T-helper 1 cell (primary cell): Measurements from ENCODE around the gene SMNDC1.
"Not testable (repeated sequence)": the region's sequence is repeated elsewhere in the genome, so short reads cannot be mapped to it uniquely, and the experiment has no call there.

Source experiments
- DNase-seq, 5 donors: peaks; one replicate each; pipeline ENCODE4 v3.0.0-alpha.2; 2012 to 2020

Gene SMNDC1

DNA sequence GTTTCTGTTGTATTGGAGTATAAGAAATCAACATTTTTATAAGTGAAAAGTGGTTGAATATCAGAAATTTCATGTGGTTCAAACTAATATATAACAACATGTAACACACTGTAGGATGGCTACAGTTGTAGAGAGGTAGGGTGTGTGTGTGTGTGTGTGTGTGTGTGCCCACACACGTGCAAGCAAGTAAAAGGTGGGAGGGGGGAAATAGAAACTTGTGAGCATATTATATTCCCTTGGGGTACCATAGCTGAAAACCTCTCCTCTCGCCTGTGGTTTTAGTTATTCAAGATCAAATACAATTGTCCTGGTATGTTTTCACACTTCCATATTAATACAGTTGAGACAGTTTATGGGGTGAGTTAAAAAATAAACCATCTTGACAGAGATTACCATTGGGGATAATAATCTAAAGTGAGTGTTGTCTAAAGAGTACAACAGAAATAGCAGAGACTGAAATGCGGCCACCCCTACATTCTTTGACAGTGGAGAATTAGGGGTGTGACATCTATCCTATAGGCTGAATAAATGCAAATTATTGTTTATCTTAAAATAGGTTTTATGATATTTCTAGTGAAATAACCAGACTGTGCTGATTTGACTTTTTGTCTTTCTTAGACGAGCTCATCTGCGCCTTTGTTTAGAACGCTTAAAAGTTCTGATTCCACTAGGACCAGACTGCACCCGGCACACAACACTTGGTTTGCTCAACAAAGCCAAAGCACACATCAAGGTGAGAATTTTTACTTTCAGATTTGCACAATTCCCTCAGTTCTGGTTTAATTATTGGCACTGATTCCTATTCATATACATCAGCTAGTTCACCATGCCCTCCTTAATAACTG lies 25.9 kb downstream of the SMNDC1 start:
- no peak for DNase-seq

DNA sequence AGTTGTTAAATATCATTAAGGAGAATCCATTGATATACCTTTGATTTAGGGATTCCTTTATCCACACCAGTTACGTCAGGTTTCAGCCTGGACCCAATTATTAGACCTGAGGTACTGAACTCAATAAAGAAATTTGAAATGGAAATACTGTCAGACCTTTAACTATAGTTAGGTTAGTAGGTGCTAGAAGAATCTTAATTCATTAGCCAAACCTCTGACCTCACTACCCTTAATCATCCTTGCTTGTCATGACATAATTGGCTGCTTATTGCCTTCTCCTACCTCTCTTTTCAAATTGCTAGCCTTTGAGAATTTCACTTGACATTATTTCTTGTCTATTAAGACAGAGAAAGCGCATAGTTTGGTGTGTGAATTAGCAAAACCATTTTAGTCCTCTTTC lies 27.1 kb downstream of the SMNDC1 start:
- DNase-seq: no peak

DNA sequence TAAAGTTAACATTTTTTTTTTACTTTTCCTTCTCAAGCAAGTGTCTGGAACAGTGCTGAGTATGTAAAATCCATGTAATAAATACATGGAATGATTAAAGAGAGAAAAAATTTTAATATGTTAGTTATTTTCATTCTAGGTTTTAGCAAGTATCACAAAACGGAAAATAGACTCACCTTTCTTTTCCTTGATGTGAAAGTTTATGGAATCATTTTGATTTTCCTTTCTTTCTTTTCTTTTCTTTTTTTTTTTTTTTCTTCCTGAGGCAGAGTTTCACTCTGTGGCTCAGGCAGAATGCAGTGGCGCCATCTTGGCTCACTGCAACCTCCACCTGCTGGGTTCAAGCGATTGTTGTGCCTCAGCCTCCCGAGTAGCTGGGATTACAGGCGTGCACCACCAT lies 28.1 kb downstream of the SMNDC1 start:
- no peak for DNase-seq

DNA sequence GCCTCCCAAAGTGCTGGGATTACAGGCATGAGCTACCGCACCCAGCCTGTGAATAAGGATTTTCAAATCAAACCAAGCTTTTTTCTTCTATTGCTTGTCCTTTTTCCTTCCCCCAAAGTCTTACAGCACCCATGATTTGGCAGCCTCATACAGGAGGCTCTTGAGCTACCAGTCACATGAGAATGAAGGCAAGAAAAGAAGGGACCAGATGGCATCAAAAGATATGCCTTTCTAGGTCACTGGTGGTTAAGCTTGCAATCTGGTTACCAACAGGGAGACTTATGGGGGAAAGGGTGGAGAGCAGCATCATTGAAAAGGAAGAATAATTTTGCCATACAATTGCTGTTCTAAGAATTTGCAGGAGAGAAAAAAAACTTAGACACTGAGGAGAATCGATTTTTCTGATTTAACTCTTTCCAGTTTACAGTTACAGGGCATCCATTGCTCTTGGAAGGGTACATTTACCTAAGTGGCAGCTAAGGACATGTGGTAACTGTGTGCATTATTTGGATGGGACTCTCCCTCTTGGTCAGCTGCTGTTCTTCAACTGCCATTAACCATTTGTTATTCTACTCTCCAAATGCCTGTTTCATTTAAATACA lies 29.5 kb downstream of the SMNDC1 start:
- no peak for DNase-seq

DNA sequence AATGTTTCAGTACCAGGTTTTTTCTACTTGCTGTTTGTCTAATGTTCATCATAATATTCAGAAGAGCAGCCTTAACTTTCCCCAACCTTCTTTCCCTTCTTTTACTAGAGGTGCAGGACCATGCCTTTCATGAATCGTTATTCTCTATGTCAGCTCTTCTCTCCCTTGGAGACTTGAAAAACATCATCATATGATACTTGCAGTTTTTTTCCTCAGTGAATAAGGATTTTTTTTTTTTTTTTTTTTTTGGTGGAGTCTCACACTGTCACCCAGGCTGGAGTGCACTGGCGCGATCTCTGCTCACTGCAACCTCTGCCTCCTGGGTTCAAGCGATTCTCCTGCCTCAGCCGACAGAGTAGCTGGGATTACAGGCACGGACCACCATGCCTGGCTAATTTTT lies 30.1 kb downstream of the SMNDC1 start:
- DNase-seq: no peak

DNA sequence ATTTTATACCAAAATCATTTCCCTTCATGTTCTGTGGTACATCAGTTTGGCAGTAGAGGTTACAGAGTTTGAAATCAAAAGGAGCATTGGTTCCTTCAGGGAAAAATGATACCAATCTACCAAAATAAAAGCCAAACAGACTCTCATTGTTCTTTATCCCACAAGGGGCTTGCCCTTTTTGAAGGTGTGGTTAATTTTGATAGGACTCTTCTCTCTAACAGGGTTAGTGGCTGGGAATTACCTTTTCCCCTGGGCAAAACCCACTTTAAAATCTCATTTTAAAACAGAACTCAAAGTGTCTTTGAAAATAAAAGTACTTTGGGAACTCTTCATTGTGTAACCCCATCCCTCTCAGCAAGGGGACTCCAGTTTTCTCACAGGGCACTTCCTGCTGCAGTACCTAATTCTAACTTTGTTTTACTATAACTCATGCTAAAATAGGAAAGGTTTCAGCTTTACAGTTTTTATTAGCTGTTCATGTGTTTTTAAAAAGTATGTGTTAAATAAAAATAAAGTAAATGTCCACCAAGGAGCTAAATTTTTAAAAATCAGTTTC lies 30.6 kb downstream of the SMNDC1 start:
- no peak for DNase-seq

DNA sequence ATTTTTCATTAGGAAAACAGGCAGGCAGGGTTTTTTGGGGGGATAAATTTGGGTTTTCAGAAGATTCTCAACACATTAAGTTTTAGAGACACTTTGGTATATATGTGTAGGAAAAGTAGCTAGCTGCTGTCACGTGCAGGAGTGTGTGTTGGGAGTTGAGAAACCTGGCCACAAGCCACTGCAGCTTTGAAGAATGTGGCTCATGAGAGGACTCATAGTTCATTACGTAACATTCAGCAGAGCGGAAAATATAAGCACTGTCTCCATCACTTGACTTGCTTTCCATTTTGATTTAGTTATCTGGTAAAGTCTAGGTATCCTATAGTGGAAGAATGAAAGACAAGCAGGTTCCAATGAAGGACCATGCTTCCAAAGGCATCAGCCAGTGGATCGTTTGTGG lies 31.2 kb downstream of the SMNDC1 start:
- DNase-seq: peak in 2 of 5 donors; percentile 17 to 20

DNA sequence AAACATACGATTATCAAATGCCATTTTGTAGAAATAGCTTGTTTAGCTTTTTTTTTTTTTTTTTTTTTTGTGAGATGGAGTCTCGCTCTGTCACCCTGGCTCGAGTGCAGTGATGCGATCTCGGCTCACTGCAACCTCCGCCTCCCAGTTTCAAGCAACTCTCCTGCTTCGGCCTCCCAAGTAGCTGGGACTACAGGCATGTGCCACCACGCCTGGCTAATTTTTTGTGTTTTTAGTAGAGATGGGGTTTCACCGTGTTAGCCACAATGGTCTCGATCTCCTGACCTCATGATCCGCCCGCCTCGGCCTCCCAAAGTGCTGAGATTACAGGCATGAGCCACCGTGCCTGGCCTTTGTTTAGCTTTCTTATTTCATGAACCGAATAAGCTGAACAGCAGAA lies 31.7 kb downstream of the SMNDC1 start:
- not testable (repeated sequence) for DNase-seq

DNA sequence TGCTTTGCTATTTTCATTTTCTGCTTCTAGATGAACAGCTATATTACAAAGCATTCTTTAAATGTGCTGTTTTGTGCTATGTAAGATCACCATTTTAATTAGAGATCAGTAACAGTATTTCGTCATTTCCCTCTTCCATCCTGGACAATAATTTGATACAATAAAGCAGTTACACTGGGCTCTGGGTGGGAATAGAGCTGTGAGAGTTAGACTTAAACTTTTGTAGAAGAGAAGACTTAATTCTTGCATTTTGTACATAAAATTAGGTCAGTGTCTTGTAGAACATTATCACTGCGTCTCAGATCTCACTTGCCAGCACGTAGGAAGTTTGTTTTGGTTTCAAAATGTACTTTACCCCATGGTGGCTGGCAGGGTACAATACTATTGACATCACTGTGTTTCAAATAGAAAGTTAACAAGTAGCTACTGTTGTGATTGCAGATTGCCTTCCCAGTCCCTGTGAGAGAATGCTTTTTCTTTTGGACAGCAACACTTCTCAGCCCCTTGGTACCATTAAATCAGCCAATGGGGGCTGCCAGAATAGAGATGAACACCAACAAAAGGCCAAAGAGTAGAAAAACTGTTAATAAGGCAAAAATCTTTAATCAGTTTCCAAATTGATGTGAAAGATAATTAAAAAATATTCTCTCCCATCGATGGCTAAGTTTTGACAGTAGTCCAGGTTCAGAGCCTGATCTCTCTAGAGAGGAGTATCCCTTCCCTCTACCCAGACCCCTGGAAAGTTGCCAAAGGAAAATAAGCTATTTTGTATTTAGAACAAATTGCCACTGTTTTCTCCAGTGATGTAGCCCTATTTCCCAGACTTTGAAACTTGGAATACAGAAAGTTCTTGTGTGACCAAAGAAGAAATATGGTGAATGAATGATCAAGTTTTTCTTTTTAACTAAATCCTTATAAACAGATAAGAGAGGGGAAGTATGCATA lies 35.1 kb downstream of the SMNDC1 start:
- peak in 1 of 5 donors; percentile 39 for DNase-seq

DNA sequence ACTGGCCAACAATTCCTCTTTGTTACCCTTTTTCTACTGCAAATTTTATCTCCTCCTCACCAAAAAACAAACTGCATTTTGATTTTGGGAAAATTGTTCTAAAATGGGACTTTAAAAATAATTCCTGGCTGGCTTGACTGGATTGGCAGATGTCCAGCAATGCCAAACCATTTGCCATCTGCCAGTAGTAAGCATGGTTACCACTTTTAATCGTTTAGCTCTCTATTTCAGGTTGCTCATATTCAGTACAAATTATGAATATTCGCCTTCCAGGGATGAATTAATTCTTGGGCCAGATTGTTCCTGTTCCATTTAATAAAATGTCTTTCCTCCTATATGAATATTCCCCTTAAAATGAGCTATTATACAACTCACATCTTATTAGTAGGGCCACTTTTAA lies 35.7 kb downstream of the SMNDC1 start:
- DNase-seq: no peak

DNA sequence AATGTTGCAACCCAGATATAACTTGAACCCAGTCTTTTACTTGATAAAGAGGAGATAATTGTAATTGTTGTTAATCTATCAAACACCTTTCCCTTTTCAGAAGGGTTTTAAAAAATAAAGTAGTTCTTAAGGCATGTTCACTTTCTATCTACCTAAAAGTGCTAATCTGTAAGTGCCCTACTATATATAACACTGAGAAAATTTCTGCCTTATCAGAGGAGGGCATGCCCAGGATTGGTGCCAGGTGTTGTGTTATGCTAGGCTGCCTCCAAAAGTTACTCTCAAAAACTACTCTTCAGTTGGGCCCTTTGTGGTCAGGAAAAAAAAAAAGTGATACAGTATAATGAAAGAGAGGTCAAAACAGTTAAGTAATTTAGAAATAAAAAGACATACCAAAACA lies 36.3 kb downstream of the SMNDC1 start:
- no peak for DNase-seq

DNA sequence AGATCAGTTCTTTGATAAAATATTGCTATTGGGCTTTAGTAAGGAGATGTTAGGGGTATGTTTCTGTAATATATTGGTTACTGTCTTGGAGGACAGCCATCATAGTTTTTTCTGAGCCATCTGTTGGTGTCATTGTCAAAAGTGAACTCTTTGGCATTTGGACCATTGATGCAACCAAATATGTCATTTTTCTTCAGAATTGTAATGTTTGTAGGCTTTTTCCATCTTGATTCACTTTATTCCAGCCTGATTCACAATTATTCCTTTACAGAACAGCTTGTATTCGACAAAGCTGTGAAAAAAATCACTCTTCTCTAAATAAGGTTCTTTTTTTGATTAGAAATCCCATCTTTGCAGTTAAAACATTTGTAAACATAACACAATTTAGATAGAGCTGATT lies 37.4 kb downstream of the SMNDC1 start:
- no peak for DNase-seq

DNA sequence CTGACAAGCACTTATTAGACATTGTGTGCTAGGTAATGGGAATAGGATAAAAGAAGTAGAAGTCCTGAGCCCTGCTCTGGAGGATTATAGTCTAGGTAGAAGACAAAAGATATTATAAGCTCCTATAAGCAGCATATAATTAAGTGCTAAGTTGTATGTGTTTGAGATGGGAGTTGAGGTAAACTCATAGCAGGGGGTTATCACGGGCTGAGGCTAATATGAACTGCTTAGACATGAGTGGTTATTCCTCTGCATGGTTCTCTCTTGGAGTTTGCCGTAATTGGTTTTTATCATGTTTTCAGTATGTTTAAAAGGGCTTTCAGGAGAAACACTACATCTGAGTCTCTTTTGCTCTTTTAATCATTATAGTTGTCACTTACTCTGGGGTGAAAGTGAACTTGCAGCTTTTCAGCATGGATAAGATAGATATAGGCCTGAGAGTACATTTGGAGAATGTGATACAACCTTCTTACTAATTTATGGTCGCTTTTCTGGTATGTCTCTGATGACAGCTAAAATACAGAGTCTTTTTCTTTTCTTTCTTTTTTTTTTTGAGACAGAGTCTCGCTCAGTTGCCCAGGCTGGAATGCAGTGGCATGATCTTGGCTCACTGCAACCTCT lies 39.0 kb downstream of the SMNDC1 start:
- no peak for DNase-seq

DNA sequence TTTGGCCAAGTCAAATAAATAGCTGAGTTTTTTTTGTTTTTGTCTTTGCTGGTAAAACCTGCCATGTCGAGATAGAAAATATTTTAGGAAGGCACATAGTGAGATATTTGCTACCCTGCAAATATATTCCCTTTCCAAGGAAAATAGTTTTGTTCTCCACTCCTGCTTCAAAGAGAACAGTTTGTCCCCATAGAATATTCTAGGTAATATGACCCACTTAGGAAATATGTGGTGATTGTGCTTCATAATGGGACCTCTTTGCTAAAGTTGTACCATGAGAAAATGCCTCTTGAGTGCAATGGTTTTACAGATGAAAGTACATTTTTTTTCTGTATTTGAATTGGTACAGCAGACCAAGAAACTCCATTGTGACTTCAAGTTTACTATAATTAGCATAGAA lies 41.6 kb downstream of the SMNDC1 start:
- DNase-seq: no peak

DNA sequence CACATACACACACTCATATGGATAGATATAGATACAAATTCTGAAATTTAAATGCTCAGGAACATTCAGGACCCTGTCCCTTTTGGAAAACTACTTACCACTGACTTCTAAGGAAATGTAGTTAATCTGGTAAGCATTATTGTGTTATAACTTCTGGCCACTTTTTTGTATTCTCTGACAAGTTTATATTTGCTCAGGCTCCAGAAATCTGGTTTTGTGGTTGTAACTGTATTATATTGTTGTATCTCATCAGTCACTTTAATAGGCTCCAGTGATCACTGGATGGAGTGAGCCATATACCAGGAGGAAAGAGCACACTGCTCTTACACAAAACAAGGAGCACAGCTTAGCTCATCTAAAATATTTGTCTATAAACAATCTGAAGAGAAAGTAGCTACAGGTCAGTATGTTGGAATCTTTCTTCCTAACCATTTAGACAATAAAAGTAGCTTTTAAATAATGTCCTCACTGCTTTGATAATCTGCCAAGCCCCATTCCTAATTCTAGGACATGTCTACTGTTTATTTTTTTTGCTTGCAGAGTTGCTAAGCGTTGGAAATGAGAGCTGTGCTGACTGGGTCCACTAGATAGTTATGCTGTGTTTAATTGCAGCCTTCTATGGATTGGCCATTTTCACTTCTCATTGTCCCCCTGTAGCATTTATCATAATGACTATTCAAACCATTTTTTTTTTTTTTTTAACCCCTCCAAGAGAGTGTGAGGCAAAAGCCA lies 43.8 kb downstream of the SMNDC1 start:
- no peak for DNase-seq

DNA sequence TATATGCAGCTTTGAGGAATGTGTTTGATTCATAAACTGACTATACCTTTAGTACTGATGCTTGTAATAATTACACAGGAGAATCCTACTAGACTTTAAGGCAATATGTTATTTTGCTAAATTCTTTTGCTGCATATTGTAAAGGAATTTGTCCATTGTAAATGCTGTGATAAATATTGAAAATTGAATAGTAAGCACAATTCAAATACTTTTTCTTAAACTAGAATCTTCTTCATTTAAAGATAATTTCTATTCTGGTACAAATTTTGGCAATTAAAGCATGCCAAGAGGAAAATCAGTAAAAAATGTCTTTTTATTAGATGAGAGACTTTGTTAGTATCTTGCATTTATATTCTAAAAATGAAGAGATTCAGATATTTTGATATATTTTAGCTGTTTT lies 45.4 kb downstream of the SMNDC1 start:
- no peak for DNase-seq

DNA sequence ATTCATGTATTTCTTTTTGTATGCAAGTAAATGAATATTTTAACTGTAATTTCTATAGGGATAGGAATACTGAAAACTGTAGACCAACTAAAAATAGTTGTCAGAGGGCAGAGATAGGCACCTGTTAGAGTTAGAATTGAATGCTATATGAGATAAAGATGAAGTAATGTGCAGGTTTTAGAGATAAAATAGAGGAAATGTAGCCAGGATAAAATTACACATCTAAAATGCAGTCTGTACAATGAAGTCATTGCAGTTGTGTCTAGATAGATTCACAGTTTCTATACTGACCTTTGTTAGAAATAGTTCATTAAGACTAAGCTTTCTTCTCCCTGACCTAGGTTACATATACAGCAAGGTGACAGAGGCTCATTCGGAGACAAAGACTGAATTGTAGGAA lies 46.2 kb downstream of the SMNDC1 start:
- DNase-seq: no peak

DNA sequence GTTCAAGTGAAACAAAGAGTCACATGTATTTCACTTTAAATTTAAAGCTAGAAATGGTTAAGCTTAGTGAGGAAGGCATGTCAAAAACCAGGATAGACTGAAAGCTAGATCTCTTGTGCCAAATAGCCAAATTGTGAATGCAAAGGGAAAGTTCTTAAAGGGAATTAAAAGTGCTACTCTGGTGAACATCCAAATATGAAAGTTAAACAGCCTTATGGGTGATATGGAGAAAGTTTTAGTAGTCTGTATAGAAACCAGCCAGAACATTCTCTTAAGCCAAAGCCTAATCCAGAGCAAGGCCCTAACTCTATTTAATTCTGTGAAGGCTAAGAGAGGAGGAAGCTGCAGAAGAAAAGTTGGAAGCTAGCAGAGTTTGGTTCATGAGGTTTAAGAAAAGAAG lies 50.3 kb downstream of the SMNDC1 start:
- no peak for DNase-seq

DNA sequence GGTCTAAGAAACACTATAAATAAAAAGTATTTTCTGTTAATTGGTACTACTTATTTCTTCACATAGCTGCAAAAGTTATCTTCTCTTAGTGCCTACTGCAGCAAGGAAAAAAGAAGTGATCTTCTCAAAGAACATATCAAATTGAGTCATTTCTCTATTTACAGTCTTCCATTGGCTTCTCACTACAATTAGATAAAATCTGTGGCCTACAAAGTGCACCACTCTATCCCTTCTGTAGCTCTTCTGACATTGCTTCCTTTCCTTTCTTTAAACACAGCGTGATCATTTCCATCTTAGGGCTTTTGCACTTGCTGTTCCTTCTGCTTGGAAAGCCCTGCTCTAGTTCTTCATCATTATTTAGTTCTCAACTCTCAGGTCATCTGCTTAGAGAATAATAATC lies 52.6 kb downstream of the SMNDC1 start:
- DNase-seq: peak in 1 of 5 donors; percentile 39

DNA sequence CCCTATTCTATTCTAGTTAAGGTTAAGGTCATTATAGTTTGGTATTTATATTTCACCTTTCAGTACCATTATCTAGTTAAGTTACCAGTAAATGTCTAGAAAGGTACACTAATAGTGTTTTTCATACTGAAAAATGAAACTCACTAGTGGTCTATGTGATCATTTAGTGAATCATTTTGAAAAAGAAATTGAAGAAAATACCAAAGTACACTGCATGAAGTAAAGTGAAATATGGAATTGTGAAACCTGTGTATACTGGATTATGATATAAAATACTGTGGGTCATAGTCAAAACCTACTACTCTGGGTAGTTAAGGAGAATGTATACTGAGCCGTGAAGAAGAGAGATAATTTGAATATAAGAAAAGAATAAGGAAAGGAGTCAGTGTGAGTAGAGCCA lies 53.3 kb downstream of the SMNDC1 start:
- peak in 1 of 5 donors; percentile 34 for DNase-seq

DNA sequence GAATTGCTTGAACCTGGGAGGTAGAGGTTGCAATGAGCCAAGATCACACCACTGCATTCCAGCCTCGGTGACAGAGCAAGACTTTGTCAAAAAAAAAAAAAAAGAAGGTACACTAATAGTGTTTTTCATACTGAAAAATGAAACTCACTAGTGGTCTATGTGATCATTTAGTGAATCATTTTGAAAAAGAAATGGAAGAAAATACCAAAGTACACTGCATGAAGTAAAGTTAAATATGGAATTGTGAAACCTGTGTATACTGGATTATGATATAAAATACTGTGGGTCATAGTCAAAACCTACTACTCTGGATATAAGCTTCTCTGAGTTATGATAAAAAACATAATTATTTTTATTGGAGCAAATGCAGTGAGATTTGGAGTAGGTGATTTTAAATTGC lies 55.2 kb downstream of the SMNDC1 start:
- peak in 1 of 5 donors; percentile 29 for DNase-seq

DNA sequence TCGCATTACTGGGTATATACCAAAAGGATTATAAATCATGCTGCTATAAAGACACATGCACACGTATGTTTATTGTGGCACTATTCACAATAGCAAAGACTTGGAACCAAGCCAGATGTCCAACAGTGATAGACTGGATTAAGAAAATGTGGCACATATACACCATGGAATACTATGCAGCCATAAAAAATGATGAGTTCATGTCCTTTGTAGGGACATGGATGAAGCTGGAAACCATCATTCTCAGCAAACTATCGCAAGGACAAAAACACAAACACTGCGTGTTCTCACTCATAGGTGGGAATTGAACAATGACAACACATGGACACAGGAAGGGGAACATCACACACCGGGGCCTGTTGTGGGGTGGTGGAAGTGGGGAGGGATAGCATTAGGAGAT lies 56.9 kb downstream of the SMNDC1 start:
- DNase-seq: not testable (repeated sequence)
